SK-N-SH treated with all-trans-retinoic acid at 6 μM for 48 hours (cell line): ENCODE results near the gene RTN4RL2.
A peak's percentile ranks its signal among the peaks of the same experiment; 100 is the strongest.

ENCODE experiments used
- ATAC-seq: fragments of 200-7000 bp; cut with Tn5 transposase; 3 replicates; pipeline ENCODE4 v1.9.1; 2020; ENCODE audit warnings: mild to moderate bottlenecking, moderate library complexity
- BACH2 ChIP-seq: fragments of 250-450 bp; sonication (Bioruptor Pico); IDR thresholded peaks from 2 replicates; pipeline ENCODE4 v1.9.0; 2021; ENCODE audit warnings: mild to moderate bottlenecking, borderline replicate concordance
- CSDC2 ChIP-seq: fragments of 250-450 bp; sonication (Bioruptor Pico); IDR thresholded peaks from 2 replicates; pipeline ENCODE4 v1.5.0; 2020; ENCODE audit warnings: mild to moderate bottlenecking, moderate library complexity
- ESRRG ChIP-seq: fragments of 250-450 bp; sonication (Bioruptor Pico); IDR thresholded peaks from 2 replicates; pipeline ENCODE4 v1.6.1; 2021; ENCODE audit warnings: mild to moderate bottlenecking
- GLIS3 ChIP-seq: fragments of 250-450 bp; sonication (Bioruptor Pico); IDR thresholded peaks from 2 replicates; pipeline ENCODE4 v1.5.0; 2020; ENCODE audit warnings: mild to moderate bottlenecking, moderate library complexity
- ISL1 ChIP-seq: fragments of 250-450 bp; sonication (Bioruptor Pico); IDR thresholded peaks from 2 replicates; pipeline ENCODE4 v2.1.2; 2022; ENCODE audit warnings: mild to moderate bottlenecking, moderate library complexity
- OSR1 ChIP-seq: fragments of 250-450 bp; sonication (Bioruptor Pico); IDR thresholded peaks from 2 replicates; pipeline ENCODE4 v1.8.0; 2022; ENCODE audit warnings: moderate library complexity, mild to moderate bottlenecking, inconsistent platforms
- SNAI2 ChIP-seq: fragments of 250-450 bp; sonication (Bioruptor Pico); IDR thresholded peaks from 2 replicates; pipeline ENCODE4 v1.5.0; 2020; ENCODE audit warnings: mild to moderate bottlenecking, moderate library complexity
- TCF4 ChIP-seq: fragments of 250-450 bp; sonication (Bioruptor Pico); IDR thresholded peaks from 2 replicates; pipeline ENCODE4 v1.8.0; 2021; ENCODE audit warnings: mild to moderate bottlenecking, moderate library complexity, borderline replicate concordance
- TOX ChIP-seq: fragments of 250-450 bp; sonication (Bioruptor Pico); IDR thresholded peaks from 2 replicates; pipeline ENCODE4 v1.8.0; 2021; ENCODE audit warnings: mild to moderate bottlenecking, moderate library complexity, borderline replicate concordance
- ZC3H10 ChIP-seq: fragments of 250-450 bp; sonication (Bioruptor Pico); IDR thresholded peaks from 2 replicates; pipeline ENCODE4 v1.5.1; 2021; ENCODE audit warnings: mild to moderate bottlenecking, moderate library complexity
- ZNF70 ChIP-seq: fragments of 450-650 bp; formaldehyde crosslinking; IDR thresholded peaks from 2 replicates; pipeline ENCODE4 v1.5.0; 2020; ENCODE audit warnings: mild to moderate bottlenecking, moderate library complexity
- ZNF8 ChIP-seq: fragments of 450-650 bp; formaldehyde crosslinking; IDR thresholded peaks from 2 replicates; pipeline ENCODE4 v1.5.0; 2020; ENCODE audit warnings: mild to moderate bottlenecking, moderate library complexity
- TF ChIP-seq, protein P1 (sequence below): fragments of 250-450 bp; sonication (Bioruptor Pico); IDR thresholded peaks from 2 replicates; pipeline ENCODE4 v1.5.0; 2020; ENCODE audit warnings: mild to moderate bottlenecking, moderate library complexity
- TF ChIP-seq, protein P2 (sequence below): fragments of 250-450 bp; sonication (Bioruptor Pico); IDR thresholded peaks from 2 replicates; pipeline ENCODE4 v1.8.0; 2021; ENCODE audit warnings: low read depth, mild to moderate bottlenecking, moderate library complexity, borderline replicate concordance
- TF ChIP-seq, protein P3 (sequence below): fragments of 250-450 bp; sonication (Bioruptor Pico); IDR thresholded peaks from 2 replicates; pipeline ENCODE4 v1.8.0; 2020; ENCODE audit warnings: mild to moderate bottlenecking, moderate library complexity, borderline replicate concordance
- TF ChIP-seq, protein P4 (sequence below): fragments of 250-450 bp; sonication (Bioruptor Pico); IDR thresholded peaks from 2 replicates; pipeline ENCODE4 v1.5.1; 2021; ENCODE audit warnings: mild to moderate bottlenecking, moderate library complexity

The RTN4RL2 gene

DNA sequence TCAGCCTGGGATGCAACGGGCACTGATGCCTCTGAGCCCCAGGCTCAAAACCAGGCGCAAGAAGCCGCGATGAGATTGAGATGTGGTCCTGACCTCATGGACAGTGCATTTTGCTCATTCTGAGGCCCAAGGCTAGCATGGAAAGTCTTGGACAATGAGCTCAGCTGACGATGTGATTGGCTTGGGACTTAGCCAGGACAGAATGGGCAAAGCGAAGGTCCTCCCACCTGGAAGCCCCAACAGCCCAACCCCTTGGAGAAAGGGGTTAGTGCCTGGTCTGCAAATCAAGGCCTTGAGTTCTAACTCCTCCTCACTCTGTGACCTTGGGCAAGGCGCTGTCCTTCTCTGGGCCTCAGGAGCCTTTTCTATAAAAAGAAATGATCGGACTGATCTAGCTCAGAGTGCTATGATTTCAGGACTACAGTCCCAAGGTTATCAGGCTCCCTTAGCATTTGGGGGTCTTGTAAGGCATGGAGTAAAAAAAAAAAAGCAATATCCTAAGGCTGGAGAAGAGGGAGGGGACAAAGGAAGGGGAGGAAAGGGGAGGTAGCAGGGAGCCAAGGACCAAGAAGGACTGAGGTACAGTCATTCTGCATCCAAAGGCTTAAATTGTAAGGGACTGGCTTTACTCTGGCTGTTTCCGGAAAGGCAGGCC is 36.1 kb upstream of the RTN4RL2 start (continued):
- TF ChIP-seq, protein P1, sequence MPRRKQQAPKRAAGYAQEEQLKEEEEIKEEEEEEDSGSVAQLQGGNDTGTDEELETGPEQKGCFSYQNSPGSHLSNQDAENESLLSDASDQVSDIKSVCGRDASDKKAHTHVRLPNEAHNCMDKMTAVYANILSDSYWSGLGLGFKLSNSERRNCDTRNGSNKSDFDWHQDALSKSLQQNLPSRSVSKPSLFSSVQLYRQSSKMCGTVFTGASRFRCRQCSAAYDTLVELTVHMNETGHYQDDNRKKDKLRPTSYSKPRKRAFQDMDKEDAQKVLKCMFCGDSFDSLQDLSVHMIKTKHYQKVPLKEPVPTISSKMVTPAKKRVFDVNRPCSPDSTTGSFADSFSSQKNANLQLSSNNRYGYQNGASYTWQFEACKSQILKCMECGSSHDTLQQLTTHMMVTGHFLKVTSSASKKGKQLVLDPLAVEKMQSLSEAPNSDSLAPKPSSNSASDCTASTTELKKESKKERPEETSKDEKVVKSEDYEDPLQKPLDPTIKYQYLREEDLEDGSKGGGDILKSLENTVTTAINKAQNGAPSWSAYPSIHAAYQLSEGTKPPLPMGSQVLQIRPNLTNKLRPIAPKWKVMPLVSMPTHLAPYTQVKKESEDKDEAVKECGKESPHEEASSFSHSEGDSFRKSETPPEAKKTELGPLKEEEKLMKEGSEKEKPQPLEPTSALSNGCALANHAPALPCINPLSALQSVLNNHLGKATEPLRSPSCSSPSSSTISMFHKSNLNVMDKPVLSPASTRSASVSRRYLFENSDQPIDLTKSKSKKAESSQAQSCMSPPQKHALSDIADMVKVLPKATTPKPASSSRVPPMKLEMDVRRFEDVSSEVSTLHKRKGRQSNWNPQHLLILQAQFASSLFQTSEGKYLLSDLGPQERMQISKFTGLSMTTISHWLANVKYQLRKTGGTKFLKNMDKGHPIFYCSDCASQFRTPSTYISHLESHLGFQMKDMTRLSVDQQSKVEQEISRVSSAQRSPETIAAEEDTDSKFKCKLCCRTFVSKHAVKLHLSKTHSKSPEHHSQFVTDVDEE (CRISPR knock-in tag), result no peak
- TF ChIP-seq OSR1 (CRISPR knock-in tag), result no peak
- TF ChIP-seq, protein P2, sequence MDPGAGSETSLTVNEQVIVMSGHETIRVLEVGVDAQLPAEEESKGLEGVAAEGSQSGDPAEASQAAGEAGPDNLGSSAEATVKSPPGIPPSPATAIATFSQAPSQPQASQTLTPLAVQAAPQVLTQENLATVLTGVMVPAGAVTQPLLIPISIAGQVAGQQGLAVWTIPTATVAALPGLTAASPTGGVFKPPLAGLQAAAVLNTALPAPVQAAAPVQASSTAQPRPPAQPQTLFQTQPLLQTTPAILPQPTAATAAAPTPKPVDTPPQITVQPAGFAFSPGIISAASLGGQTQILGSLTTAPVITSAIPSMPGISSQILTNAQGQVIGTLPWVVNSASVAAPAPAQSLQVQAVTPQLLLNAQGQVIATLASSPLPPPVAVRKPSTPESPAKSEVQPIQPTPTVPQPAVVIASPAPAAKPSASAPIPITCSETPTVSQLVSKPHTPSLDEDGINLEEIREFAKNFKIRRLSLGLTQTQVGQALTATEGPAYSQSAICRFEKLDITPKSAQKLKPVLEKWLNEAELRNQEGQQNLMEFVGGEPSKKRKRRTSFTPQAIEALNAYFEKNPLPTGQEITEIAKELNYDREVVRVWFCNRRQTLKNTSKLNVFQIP (CRISPR knock-in tag), result no peak
- no peak for TF ChIP-seq TOX
- no peak for TF ChIP-seq GLIS3 (CRISPR knock-in tag)

DNA sequence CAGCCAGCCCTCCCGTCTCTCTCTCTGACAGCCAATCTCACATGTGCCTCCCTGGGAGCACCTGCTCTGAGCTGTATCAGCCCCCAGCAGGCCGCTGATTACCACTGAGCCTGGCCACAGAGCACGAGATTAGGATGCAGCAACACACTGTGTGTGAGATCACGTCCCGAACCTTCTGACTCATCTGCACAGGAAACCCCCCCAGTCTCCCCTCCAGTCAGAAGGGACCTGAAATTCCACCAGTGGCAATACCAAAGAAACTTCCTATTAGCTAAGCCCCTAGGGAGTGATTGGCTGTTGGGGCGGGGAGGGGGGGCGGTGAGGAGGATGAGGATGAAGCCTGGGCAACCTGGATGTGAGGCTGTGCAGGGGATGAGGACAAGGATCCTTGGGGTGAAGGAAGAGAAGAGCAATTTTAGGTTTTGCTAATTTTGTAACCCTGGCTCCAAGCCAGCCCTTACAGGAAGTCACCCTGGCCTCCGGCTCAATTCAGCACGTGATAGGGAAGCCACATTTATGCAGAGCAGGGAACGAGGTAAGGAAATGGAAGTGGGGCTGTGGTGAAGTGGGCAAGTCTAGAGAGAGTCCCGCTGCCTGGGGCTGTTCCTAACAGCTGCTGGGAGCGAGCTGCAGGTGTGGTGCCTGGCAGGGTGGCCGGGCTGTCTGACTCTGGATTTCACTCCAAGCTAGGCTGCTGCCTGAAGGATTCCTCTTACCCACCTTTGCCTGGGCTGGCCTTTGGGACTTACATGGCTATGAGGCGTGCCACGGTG is 35.4 kb upstream of the RTN4RL2 start:
- TF ChIP-seq, protein P3, sequence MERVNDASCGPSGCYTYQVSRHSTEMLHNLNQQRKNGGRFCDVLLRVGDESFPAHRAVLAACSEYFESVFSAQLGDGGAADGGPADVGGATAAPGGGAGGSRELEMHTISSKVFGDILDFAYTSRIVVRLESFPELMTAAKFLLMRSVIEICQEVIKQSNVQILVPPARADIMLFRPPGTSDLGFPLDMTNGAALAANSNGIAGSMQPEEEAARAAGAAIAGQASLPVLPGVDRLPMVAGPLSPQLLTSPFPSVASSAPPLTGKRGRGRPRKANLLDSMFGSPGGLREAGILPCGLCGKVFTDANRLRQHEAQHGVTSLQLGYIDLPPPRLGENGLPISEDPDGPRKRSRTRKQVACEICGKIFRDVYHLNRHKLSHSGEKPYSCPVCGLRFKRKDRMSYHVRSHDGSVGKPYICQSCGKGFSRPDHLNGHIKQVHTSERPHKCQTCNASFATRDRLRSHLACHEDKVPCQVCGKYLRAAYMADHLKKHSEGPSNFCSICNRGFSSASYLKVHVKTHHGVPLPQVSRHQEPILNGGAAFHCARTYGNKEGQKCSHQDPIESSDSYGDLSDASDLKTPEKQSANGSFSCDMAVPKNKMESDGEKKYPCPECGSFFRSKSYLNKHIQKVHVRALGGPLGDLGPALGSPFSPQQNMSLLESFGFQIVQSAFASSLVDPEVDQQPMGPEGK (CRISPR knock-in tag), result peak; percentile 65; the same call in 1 of the 2 replicates
- no peak for TF ChIP-seq ESRRG (CRISPR knock-in tag)
- peak; percentile 50 for ATAC-seq

DNA sequence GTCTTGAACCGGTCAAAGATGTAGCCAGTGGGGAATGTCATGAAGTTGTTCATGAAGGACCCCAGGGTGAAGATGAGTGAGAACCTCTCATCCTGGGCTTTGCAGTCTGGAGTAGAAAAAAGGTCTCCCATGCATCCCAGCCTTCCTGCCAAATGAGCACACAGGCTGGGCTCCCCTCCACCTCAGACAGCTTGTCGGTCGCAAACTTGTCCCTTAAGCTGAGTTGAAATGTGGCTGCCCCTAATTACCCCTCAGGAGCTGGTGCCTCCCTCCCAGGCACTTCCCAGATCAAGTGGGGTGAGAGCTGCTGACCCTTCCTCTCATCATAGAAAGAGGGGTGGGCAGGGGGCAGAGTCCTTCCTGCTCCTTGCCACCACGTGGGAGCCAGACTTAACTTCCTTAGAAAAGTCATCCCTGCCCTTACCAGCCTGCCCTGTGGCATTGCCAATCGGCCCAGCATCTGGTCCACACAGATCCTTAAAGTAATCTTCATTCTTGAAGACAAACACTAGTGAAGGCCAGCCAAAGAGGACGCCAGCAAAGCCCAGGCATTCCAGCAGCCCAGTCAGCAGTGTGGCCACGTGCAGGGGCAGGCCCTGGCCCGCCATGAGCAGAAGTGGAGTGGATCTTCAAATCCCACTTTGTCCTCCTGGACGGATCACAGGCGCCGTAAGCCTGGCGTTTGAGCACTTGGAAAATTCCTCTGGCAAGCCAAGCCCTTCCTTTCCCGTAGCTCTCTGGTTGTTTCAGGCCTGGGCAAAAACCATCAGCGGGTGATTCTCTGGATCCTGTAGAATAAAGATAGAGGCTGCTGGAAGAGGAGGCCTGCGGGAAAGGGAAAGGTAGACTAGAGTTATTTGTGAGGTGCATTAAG is 34.5 kb upstream of the RTN4RL2 start:
- no peak for ATAC-seq
- TF ChIP-seq ZNF8 (CRISPR knock-in tag) (no peak), TOX (no peak), ZNF70 (CRISPR knock-in tag) (no peak), SNAI2 (CRISPR knock-in tag) (no peak), ISL1 (CRISPR knock-in tag) (no peak), TCF4 (CRISPR knock-in tag) (no peak), CSDC2 (CRISPR knock-in tag) (no peak), ESRRG (CRISPR knock-in tag) (no peak), BACH2 (no peak), ZC3H10 (CRISPR knock-in tag) (no peak), GLIS3 (CRISPR knock-in tag) (no peak)
- TF ChIP-seq, protein P4, sequence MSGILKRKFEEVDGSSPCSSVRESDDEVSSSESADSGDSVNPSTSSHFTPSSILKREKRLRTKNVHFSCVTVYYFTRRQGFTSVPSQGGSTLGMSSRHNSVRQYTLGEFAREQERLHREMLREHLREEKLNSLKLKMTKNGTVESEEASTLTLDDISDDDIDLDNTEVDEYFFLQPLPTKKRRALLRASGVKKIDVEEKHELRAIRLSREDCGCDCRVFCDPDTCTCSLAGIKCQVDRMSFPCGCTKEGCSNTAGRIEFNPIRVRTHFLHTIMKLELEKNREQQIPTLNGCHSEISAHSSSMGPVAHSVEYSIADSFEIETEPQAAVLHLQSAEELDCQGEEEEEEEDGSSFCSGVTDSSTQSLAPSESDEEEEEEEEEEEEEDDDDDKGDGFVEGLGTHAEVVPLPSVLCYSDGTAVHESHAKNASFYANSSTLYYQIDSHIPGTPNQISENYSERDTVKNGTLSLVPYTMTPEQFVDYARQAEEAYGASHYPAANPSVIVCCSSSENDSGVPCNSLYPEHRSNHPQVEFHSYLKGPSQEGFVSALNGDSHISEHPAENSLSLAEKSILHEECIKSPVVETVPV (CRISPR knock-in tag), result no peak
- TF ChIP-seq, protein P2 (CRISPR knock-in tag), result no peak
